Neural progenitor cell (in vitro differentiated cells): Measurements from ENCODE around the gene TBC1D1. TPM values are rescaled to one million over a fixed set of nuclear protein-coding genes. Genes with fewer than 3 reads are reported as not detected.

ENCODE experiments used
- DNase-seq: peaks from one replicate; pipeline ENCODE4 v3.0.0-alpha.2; 2016; ENCODE audit warnings: low spot score
- H2AFZ ChIP-seq: fragments of 200-600 bp; sonication (generic); replicated peaks from 2 replicates; pipeline ENCODE4 v1.6.1; 2016; ENCODE audit warnings: antibody characterized with exemption
- H3F3A ChIP-seq: fragments of 200-600 bp; sonication (generic); 2 replicates; pipeline ENCODE4 v1.6.1; 2016; ENCODE audit warnings: antibody characterized with exemption, low read depth
- H3K27ac ChIP-seq: fragments of 200-600 bp; sonication (generic); 2 replicates; pipeline ENCODE4 v1.5.1; 2016; ENCODE audit warnings: mild to moderate bottlenecking
- H3K27me3 ChIP-seq: fragments of 200-600 bp; sonication (generic); 2 replicates; pipeline ENCODE4 v1.6.1; 2016; ENCODE audit warnings: mild to moderate bottlenecking, moderate library complexity
- H3K36me3 ChIP-seq: fragments of 200-600 bp; sonication (generic); 2 replicates; pipeline ENCODE4 v1.5.1; 2016
- H3K4me1 ChIP-seq: fragments of 200-600 bp; sonication (generic); 2 replicates; pipeline ENCODE4 v1.6.1; 2016; ENCODE audit warnings: mixed run types
- H3K4me2 ChIP-seq: fragments of 200-600 bp; sonication (generic); 2 replicates; pipeline ENCODE4 v1.6.1; 2016
- H3K4me3 ChIP-seq: fragments of 200-600 bp; sonication (generic); 2 replicates; pipeline ENCODE4 v1.5.1; 2016
- H3K79me2 ChIP-seq: fragments of 200-600 bp; sonication (generic); 2 replicates; pipeline ENCODE4 v1.6.1; 2016; ENCODE audit warnings: low read depth
- H3K9ac ChIP-seq: fragments of 200-600 bp; sonication (generic); 2 replicates; pipeline ENCODE4 v1.6.1; 2016
- H3K9me3 ChIP-seq: fragments of 200-600 bp; sonication (generic); 2 replicates; pipeline ENCODE4 v1.5.1; 2016; ENCODE audit warnings: low read depth
- H4K20me1 ChIP-seq: fragments of 200-600 bp; sonication (generic); 2 replicates; pipeline ENCODE4 v1.6.1; 2016; ENCODE audit warnings: low read depth
- H3K27ac Mint-ChIP-seq: 3 replicates; pipeline ENCODE4 v1.8.0; 2021; ENCODE audit warnings: mixed read lengths
- H3K27me3 Mint-ChIP-seq: 2 replicates; pipeline ENCODE4 v1.8.0; 2022; ENCODE audit warnings: low read depth, mild to moderate bottlenecking, inconsistent platforms, moderate library complexity, mixed read lengths; ENCODE audit not compliant: insufficient read depth
- H3K36me3 Mint-ChIP-seq: 3 replicates; pipeline ENCODE4 v1.8.0; 2021; ENCODE audit warnings: mixed read lengths
- H3K4me1 Mint-ChIP-seq: 3 replicates; pipeline ENCODE4 v1.8.0; 2021; ENCODE audit warnings: mixed read lengths
- H3K4me3 Mint-ChIP-seq: 3 replicates; pipeline ENCODE4 v1.8.0; 2021; ENCODE audit warnings: mild to moderate bottlenecking, moderate library complexity, mixed read lengths
- H3K9me3 Mint-ChIP-seq: 3 replicates; pipeline ENCODE4 v1.8.0; 2020; ENCODE audit warnings: mixed read lengths
- CTCF ChIP-seq: fragments of 200-600 bp; sonication (generic); IDR thresholded peaks from 2 replicates; pipeline ENCODE4 v1.5.1; 2017; ENCODE audit warnings: antibody characterized with exemption, mild to moderate bottlenecking
- EZH2 ChIP-seq: fragments of 200-600 bp; sonication (generic); IDR thresholded peaks from 2 replicates; pipeline ENCODE4 v1.6.1; 2017; ENCODE audit warnings: antibody characterized with exemption, mild to moderate bottlenecking, moderate library complexity
- EZH2phosphoT487 ChIP-seq: fragments of 200-600 bp; sonication (generic); IDR thresholded peaks from 2 replicates; pipeline ENCODE4 v1.6.1; 2017; ENCODE audit warnings: antibody characterized with exemption
- total RNA-seq: library from RNA; depleted of rRNA; stranded (reverse); fragments of >200 nt; gene quantifications from 2 replicates; pipeline ENCODE4 v1.2.3, GENCODE V29; 2015; ENCODE audit warnings: low replicate concordance

TBC1D1 gene
- total RNA-seq, 1 donor from 2014 or later: 208 TPM

- Histone ChIP-seq H3K27ac (no peak overlapping the region), H3K36me3 (no peaks in the 10 kb centered on the region), H3K27me3 (no peaks in the 10 kb centered on the region), H3K9ac (no peak overlapping the region), H3F3A (peaks cover 7% of the 10 kb centered on the region), H3K79me2 (no peaks in the 10 kb centered on the region), H3K4me3 (no peak overlapping the region), H4K20me1 (no peaks in the 10 kb centered on the region), H2AFZ (no peak overlapping the region), H3K9me3 (no peaks in the 10 kb centered on the region), H3K4me1 (peaks cover 14% of the 10 kb centered on the region), H3K4me2 (no peak overlapping the region)
- Mint-ChIP-seq H3K36me3 (no peaks in the 10 kb centered on the region), H3K4me1 (peaks cover 39% of the 10 kb centered on the region), H3K9me3 (peaks cover 13% of the 10 kb centered on the region), H3K4me3 (no peak overlapping the region), H3K27me3 (peaks cover 5% of the 10 kb centered on the region), H3K27ac (no peak overlapping the region)
- TF ChIP-seq EZH2: no peak
- no peak for TF ChIP-seq EZH2phosphoT487
- TF ChIP-seq CTCF: no peak
- no peak for DNase-seq
These were observed 272.5 kb downstream of the TBC1D1 start for GRCh38 chr4:38163216-38164006.

GRCh38 chr4:38164346-38164745, 273.5 kb downstream of the TBC1D1 start:
- Histone ChIP-seq H3K4me1 (peaks cover 14% of the 10 kb centered on the region), H3K27me3 (no peaks in the 10 kb centered on the region), H4K20me1 (no peaks in the 10 kb centered on the region), H3K4me3 (no peak overlapping the region), H3K79me2 (no peaks in the 10 kb centered on the region), H3K9ac (no peak overlapping the region), H2AFZ (no peak overlapping the region), H3K9me3 (no peaks in the 10 kb centered on the region), H3K27ac (no peak overlapping the region), H3F3A (peaks cover 7% of the 10 kb centered on the region), H3K4me2 (no peak overlapping the region), H3K36me3 (no peaks in the 10 kb centered on the region)
- H3K36me3 Mint-ChIP-seq: no peaks in the 10 kb centered on the region
- H3K27ac Mint-ChIP-seq: no peak overlapping the region
- peaks cover 5% of the 10 kb centered on the region for H3K27me3 Mint-ChIP-seq
- TF ChIP-seq EZH2: no peak
- TF ChIP-seq EZH2phosphoT487: no peak
- TF ChIP-seq CTCF: no peak
- no peak for DNase-seq
- peaks cover 37% of the 10 kb centered on the region for H3K4me1 Mint-ChIP-seq
- H3K4me3 Mint-ChIP-seq: no peak overlapping the region
- H3K9me3 Mint-ChIP-seq: peaks cover 13% of the 10 kb centered on the region

- Histone ChIP-seq H3K4me2 (no peak overlapping the region), H3K9me3 (no peaks in the 10 kb centered on the region), H3K4me1 (peaks cover 7% of the 10 kb centered on the region), H3F3A (peaks cover 7% of the 10 kb centered on the region), H3K4me3 (no peak overlapping the region), H3K79me2 (no peaks in the 10 kb centered on the region), H2AFZ (no peak overlapping the region), H3K27ac (no peak overlapping the region), H3K9ac (no peak overlapping the region), H3K27me3 (no peaks in the 10 kb centered on the region), H4K20me1 (no peaks in the 10 kb centered on the region), H3K36me3 (no peaks in the 10 kb centered on the region)
- Mint-ChIP-seq H3K36me3 (no peaks in the 10 kb centered on the region), H3K4me3 (no peak overlapping the region), H3K4me1 (peaks cover 24% of the 10 kb centered on the region), H3K27me3 (peaks cover 5% of the 10 kb centered on the region), H3K27ac (no peak overlapping the region), H3K9me3 (peaks cover 9% of the 10 kb centered on the region)
- no peak for DNase-seq
- TF ChIP-seq EZH2: no peak
- TF ChIP-seq EZH2phosphoT487: no peak
- TF ChIP-seq CTCF: peak; percentile 34
These were observed 275.2 kb downstream of the TBC1D1 start for GRCh38 chr4:38166082-38166481.
